Measurements from ENCODE around the gene HDAC4.

The HDAC4 gene

DNA sequence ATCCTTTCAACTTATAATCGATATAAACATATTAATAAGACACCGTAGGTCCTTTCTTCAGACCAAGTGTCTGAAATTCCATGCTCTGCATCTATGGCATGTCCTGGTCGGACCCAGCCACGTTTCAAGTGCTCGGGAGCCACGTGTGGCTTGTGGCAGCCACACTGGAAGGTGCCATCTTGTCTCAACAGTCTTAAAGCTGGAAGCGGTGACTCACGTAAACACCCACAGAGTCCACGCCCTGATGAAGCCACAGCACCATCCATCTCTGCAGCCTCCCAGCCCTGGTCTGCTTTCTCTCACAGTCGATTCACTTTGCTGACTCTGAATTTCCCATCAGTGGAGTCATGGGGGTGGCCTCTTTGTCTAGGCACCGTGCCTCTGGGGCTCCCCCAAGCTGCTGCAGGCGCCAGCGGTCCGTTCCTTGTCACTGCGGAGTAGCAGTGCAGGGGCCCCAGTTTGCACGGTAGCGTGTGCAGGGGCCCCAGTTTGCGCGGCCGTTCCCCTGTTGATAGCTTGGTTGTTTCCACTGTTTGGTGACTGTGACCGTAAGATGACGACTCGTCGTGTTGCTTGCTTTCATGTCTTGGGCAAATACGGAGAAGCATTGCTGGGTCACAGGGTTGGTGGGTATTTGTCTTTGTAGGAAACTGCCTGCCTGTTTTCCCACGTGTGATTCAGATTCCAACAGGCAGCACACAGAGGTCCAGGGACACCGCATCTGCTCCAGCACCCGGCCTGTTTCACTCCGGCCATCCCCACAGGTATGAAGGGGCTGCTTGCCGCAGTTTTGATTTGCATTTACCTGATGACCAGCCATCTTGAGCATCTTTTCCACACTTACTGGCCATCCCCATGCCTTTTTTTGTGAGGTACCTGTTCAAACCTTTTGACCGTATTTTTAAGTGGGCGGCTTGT lies 240.3 kb downstream of the HDAC4 start:
- Histone ChIP-seq H3K4me3 (no peak overlapping the region), H3K27ac (no peak overlapping the region)
- TF ChIP-seq, protein P1, sequence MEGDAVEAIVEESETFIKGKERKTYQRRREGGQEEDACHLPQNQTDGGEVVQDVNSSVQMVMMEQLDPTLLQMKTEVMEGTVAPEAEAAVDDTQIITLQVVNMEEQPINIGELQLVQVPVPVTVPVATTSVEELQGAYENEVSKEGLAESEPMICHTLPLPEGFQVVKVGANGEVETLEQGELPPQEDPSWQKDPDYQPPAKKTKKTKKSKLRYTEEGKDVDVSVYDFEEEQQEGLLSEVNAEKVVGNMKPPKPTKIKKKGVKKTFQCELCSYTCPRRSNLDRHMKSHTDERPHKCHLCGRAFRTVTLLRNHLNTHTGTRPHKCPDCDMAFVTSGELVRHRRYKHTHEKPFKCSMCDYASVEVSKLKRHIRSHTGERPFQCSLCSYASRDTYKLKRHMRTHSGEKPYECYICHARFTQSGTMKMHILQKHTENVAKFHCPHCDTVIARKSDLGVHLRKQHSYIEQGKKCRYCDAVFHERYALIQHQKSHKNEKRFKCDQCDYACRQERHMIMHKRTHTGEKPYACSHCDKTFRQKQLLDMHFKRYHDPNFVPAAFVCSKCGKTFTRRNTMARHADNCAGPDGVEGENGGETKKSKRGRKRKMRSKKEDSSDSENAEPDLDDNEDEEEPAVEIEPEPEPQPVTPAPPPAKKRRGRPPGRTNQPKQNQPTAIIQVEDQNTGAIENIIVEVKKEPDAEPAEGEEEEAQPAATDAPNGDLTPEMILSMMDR (IDR thresholded peaks at IDR 0.05) = no peak
- peak; percentile 46 for DNase-seq (ENCODE audit: low spot score)

DNA sequence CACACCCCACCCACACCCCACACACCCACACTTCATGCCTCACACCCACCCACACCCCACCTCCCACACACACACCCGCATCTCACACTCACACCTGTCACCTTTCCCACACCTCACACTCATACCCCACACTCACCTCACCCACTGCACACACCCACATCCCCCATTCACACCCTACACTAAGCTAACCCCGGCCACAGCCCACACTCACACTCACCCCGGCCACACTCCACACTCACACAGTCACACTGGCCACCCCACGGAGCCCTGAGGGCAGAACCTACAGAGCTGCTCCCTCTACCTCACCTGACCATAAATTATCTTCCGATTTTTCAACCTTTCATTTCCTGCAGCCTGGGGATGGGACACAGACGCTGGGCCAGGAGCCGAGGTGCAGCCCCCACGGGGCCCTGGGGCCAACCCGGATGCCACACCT lies 241.3 kb downstream of the HDAC4 start:
- TF ChIP-seq, protein P1 (IDR thresholded peaks at IDR 0.05) = no peak
- Histone ChIP-seq H3K4me3 (no peak overlapping the region), H3K27ac (no peak overlapping the region)
- peak; percentile 56 for DNase-seq (ENCODE audit: low spot score)

DNA sequence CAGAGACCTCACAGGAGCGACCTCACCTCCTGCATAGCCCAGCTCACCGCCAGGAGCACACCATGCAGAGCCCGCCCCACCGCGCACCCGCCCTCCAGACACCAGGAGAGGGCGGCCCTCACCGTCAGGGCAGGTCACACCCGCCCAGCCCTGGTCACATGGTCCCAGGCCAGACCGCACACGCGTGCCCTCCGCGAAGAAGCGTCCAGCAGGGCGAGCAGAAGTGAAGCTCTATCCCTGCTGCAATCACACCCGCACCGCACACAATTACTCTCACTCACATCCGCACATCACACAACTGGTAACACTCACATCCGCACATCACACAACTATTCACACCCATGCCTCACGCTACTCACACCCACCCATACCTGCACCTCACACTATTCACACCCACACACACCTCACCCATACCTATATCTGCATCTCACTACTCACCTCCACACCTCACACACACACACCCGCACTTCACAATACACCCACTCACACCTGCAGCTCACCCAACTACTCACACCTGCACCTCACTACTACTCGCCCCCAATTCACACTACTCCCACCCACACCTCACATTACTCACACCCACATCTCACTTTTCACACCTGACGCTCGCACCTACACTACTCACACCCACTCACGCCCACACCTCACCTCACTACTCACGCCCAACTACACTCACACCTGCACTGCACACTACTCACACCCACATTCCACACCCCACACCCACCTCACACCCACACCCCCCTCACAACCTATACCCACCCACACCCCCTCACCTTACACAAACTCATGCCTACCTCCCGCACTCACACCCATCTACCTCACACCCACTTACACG lies 242.0 kb downstream of the HDAC4 start:
- TF ChIP-seq, protein P1 (IDR thresholded peaks at IDR 0.05) = no peak
- no peak overlapping the region for H3K4me3 ChIP-seq
- peak; percentile 36 for DNase-seq (ENCODE audit: low spot score)
- H3K27ac ChIP-seq = no peak overlapping the region

DNA sequence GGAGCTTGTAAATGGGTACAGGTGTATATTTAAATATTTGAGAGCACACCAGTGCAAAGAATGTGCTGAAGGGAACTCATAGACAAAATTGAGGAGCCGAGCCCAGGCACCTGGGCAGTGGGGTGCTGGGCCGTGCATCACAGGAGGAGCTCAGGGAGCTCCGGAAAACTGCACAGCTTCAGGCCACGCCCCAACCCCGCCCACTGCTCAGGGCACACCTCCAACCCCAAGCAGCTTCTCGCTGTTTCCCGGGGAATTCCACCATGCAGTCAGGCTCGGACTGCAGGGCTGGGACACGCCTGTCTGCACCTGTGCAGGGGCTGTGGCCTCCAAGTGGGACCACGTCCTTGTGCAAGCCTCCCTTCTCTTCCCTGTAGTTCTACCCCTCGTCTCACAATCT lies 243.0 kb downstream of the HDAC4 start:
- no peak overlapping the region for H3K4me3 ChIP-seq
- no peak overlapping the region for H3K27ac ChIP-seq
- TF ChIP-seq, protein P1 (IDR thresholded peaks at IDR 0.05) = no peak
- peak; percentile 49 for DNase-seq (ENCODE audit: low spot score)

DNA sequence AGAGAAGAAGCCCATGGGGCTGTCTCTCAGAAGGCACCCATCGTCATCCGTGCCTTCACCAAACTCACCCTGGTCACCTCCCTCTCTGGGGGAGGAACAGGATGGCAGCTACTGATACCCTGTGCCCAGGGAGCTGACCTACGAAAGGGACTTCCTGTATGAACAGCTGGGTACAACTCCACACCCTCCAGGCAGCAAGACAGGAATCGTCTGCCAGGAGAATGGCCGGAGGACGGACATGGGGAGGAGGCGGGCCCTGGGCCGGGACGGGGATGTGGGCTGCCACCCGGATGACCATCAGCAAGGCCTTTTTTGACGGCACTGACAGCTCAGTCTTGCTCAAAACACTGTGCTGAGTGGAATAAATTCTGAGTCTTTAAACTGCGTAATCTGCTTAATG lies 243.6 kb downstream of the HDAC4 start:
- TF ChIP-seq, protein P1 (IDR thresholded peaks at IDR 0.05) = no peak
- H3K27ac ChIP-seq = no peak overlapping the region
- peak; percentile 52 for DNase-seq (ENCODE audit: low spot score)

DNA sequence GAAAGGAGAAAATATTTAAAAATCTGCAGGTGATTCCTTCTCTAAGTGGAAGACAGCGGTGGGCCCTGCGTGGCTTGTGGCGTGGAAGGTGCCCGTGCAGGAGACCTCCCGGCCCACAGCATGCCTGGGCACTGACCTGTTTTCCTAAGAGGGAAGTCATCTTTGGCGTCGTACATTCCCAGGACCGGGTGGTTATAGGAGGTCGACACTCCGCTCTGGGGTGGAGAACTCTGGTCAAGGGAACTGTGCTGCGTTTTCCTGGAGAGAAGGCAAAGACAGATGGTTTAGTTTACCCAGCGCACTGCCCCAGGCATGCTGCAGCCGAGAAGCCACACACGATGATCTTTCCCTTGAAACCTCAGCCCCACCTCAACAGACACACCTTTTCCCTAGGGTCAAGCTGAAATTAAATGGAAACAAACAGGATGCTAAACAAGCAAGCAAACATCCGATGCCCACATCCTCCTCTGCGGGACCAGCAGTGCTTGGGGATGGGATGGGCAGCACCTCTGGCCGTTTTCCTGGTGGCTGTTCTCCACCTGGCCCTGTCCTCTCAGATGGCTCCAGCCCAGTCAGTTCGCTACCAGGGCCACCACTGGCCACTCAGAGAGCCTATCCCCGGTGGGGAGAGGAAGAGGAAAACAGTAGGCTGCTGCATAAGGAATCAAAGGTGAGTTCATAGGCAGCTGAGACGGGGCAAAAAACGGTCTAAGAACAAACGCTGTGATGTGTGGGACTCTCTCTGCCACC lies 244.1 kb downstream of the HDAC4 start:
- TF ChIP-seq, protein P1 (IDR thresholded peaks at IDR 0.05) = no peak
- DNase-seq (ENCODE audit: low spot score) = peak; percentile 62
- H3K27ac ChIP-seq = no peak overlapping the region
- no peak overlapping the region for H3K4me3 ChIP-seq

More for the DNA sequence above, 243.6 kb downstream of the HDAC4 start:
- H3K4me3 ChIP-seq = no peak overlapping the region

Data from coronary artery (tissue), 2 donors.